Stimulated activated CD4-positive, alpha-beta T cell treated with anti-CD3 and anti-CD28 coated beads, Interleukin-15, amount 100 ng/mL, for 1 hour (primary cell): ENCODE measurements around the gene ASB18.
"Not testable (repeated sequence)": the region's sequence is repeated elsewhere in the genome, so short reads cannot be mapped to it uniquely, and the experiment has no call there.

ENCODE experiments used
- DNase-seq, 2 donors: peaks; one replicate each; pipeline ENCODE4 v3.0.0-alpha.2; 2020; ENCODE audit warnings: low read depth in 1 of 2, low spot score in 1 of 2

Gene ASB18

GRCh38 chr2:236286873-236287545 lies 22.8 kb upstream of the ASB18 start:
- DNase-seq = no peak

GRCh38 chr2:236284208-236284607 lies 20.0 kb upstream of the ASB18 start:
- DNase-seq = no peak

- DNase-seq = no peak
These were observed 18.2 kb upstream of the ASB18 start for GRCh38 chr2:236282406-236282805.

GRCh38 chr2:236281423-236281822 lies 17.2 kb upstream of the ASB18 start:
- no peak for DNase-seq

GRCh38 chr2:236273126-236273525 lies 8.9 kb upstream of the ASB18 start:
- DNase-seq = no peak

GRCh38 chr2:236271851-236272250 lies 7.6 kb upstream of the ASB18 start:
- no peak for DNase-seq

- DNase-seq = not testable (repeated sequence)
These were observed 5.7 kb upstream of the ASB18 start for GRCh38 chr2:236269876-236270275.

- no peak for DNase-seq
These were observed 1.5 kb upstream of the ASB18 start for GRCh38 chr2:236265675-236266074.

- DNase-seq = no peak
These were observed 2.0 kb downstream of the ASB18 start for GRCh38 chr2:236262238-236262637.

GRCh38 chr2:236261452-236261851 lies 2.8 kb downstream of the ASB18 start:
- no peak for DNase-seq

GRCh38 chr2:236259371-236259770 lies 4.8 kb downstream of the ASB18 start:
- DNase-seq = no peak

- no peak for DNase-seq
These were observed 6.6 kb downstream of the ASB18 start for GRCh38 chr2:236257575-236257974.

GRCh38 chr2:236257136-236257535 lies 7.1 kb downstream of the ASB18 start:
- DNase-seq = no peak

- no peak for DNase-seq
These were observed 7.7 kb downstream of the ASB18 start for GRCh38 chr2:236256366-236256985.

- no peak for DNase-seq
These were observed 9.5 kb downstream of the ASB18 start for GRCh38 chr2:236254674-236255073.

- no peak for DNase-seq
These were observed 10.2 kb downstream of the ASB18 start for GRCh38 chr2:236254001-236254400.

- DNase-seq = no peak
These were observed 11.6 kb downstream of the ASB18 start for GRCh38 chr2:236252602-236253001.

GRCh38 chr2:236250909-236251579 lies 13.2 kb downstream of the ASB18 start:
- DNase-seq = no peak

GRCh38 chr2:236250286-236250685 lies 13.9 kb downstream of the ASB18 start:
- DNase-seq = no peak

GRCh38 chr2:236249066-236249465 lies 15.1 kb downstream of the ASB18 start:
- DNase-seq = no peak

- no peak for DNase-seq
These were observed 17.4 kb downstream of the ASB18 start for GRCh38 chr2:236246711-236247246.

- DNase-seq = no peak
These were observed 19.9 kb downstream of the ASB18 start for GRCh38 chr2:236244256-236244655.
